K562 (cell line): ENCODE data around the gene GKN1.

Source experiments
- ASH1L ChIP-seq: fragments of 450-650 bp; IDR thresholded peaks from 2 replicates; pipeline ENCODE4 v1.6.1; 2018; ENCODE audit warnings: borderline replicate concordance, mild to moderate bottlenecking, low read depth; ENCODE audit not compliant: partially characterized antibody
- CREM ChIP-seq: IDR thresholded peaks from 2 replicates; pipeline ENCODE4 v1.6.1; 2014; ENCODE audit warnings: antibody characterized with exemption, low read depth
- CTCF ChIP-seq, 3 experiments: IDR thresholded peaks in 2 of 3; conservative IDR thresholded peaks in 1 of 3; 2 replicates each; pipeline ENCODE4 v1.5.1; 2011 to 2012; ENCODE audit warnings: low read length in 3 of 3, mild to moderate bottlenecking in 3 of 3, control low read depth in 2 of 3, improper control_type of control experiment in 1 of 3, inconsistent platforms in 1 of 3, low read depth in 1 of 3, mixed read lengths in 1 of 3, moderate library complexity in 1 of 3; ENCODE audit not compliant: insufficient read depth in 2 of 3
- KLF16 ChIP-seq: IDR thresholded peaks from 2 replicates; pipeline ENCODE4 v1.6.1; 2016; ENCODE audit warnings: antibody characterized with exemption
- PRPF4 ChIP-seq: fragments of 200-400 bp; formaldehyde crosslinking; IDR thresholded peaks from one replicate; pipeline ENCODE4 v1.6.1; 2017; ENCODE audit warnings: low read length, low read depth, mild to moderate bottlenecking; ENCODE audit not compliant: insufficient read depth, poor library complexity, severe bottlenecking
- ZFP30 ChIP-seq: fragments of 250-450 bp; sonication (Bioruptor Pico); IDR thresholded peaks from 2 replicates; pipeline ENCODE4 v1.8.0; 2022; ENCODE audit warnings: moderate library complexity, mild to moderate bottlenecking, inconsistent platforms, borderline replicate concordance
- ZKSCAN1 ChIP-seq: fragments of 150-350 bp; IDR thresholded peaks from 2 replicates; pipeline ENCODE4 v1.6.1; 2016; ENCODE audit warnings: low read depth, low read length
- ZNF696 ChIP-seq: fragments of 250-450 bp; sonication (Bioruptor Pico); conservative IDR thresholded peaks from 2 replicates; pipeline ENCODE4 v1.4.0; 2020; ENCODE audit warnings: mild to moderate bottlenecking, moderate library complexity

- no peak for TF ChIP-seq PRPF4
- no peak for TF ChIP-seq ASH1L
- no peak for TF ChIP-seq CTCF (IDR thresholded peaks at IDR 0.05 in 2 of 3, conservative IDR thresholded peaks at IDR 0.05 in 1 of 3; ENCODE audit: insufficient read depth in 2 of 3, low read depth in 1 of 3, low read length in 3 of 3)
- TF ChIP-seq ZKSCAN1, result no peak
- TF ChIP-seq KLF16, result no peak
- TF ChIP-seq ZFP30, result no peak
- TF ChIP-seq CREM, result no peak
- no peak for TF ChIP-seq ZNF696 (CRISPR knock-in tag)
Observed at GRCh38 chr2:68971591-68972231, 2.7 kb upstream of the GKN1 start.
